D341Med (cell line): ENCODE results near the gene JUP.
"Not testable (repeated sequence)": the region's sequence is repeated elsewhere in the genome, so short reads cannot be mapped to it uniquely, and the experiment has no call there.

Source experiments
- DNase-seq: peaks from one replicate; pipeline ENCODE4 v3.0.0; 2012; ENCODE audit warnings: low spot score

JUP gene

GRCh38 chr17:41781404-41782110, 5.0 kb downstream of the JUP start:
- DNase-seq, result no peak

GRCh38 chr17:41779954-41780353, 6.6 kb downstream of the JUP start:
- DNase-seq, result no peak

GRCh38 chr17:41777574-41778188, 8.8 kb downstream of the JUP start:
- no peak for DNase-seq

GRCh38 chr17:41777157-41777573, 9.3 kb downstream of the JUP start:
- no peak for DNase-seq

GRCh38 chr17:41776262-41776900, 10.1 kb downstream of the JUP start:
- DNase-seq, result not testable (repeated sequence)

GRCh38 chr17:41775394-41776226, 10.9 kb downstream of the JUP start:
- no peak for DNase-seq

- no peak for DNase-seq
These were observed 12.7 kb downstream of the JUP start for GRCh38 chr17:41773731-41774193.

- no peak for DNase-seq
These were observed 13.3 kb downstream of the JUP start for GRCh38 chr17:41773190-41773588.

- no peak for DNase-seq
These were observed 13.8 kb downstream of the JUP start for GRCh38 chr17:41772586-41773189.

GRCh38 chr17:41772218-41772585, 14.3 kb downstream of the JUP start:
- no peak for DNase-seq

GRCh38 chr17:41771389-41772206, 14.9 kb downstream of the JUP start:
- DNase-seq, result no peak

- DNase-seq, result no peak
These were observed 16.5 kb downstream of the JUP start for GRCh38 chr17:41769985-41770384.

GRCh38 chr17:41769346-41769862, 17.1 kb downstream of the JUP start:
- no peak for DNase-seq

GRCh38 chr17:41768682-41769288, 17.7 kb downstream of the JUP start:
- no peak for DNase-seq

GRCh38 chr17:41767324-41768042, 19.0 kb downstream of the JUP start:
- DNase-seq, result no peak

GRCh38 chr17:41766135-41766534, 20.4 kb downstream of the JUP start:
- no peak for DNase-seq

- DNase-seq, result no peak
These were observed 23.2 kb downstream of the JUP start for GRCh38 chr17:41763327-41763726.

- no peak for DNase-seq
These were observed 23.7 kb downstream of the JUP start for GRCh38 chr17:41762841-41763240.

- no peak for DNase-seq
These were observed 24.1 kb downstream of the JUP start for GRCh38 chr17:41762391-41762790.

GRCh38 chr17:41760878-41761277, 25.6 kb downstream of the JUP start:
- no peak for DNase-seq
